Keratinocyte (primary cell): ENCODE data around the gene LRRFIP2. TPM values are rescaled to one million over a fixed set of nuclear protein-coding genes. Genes with fewer than 3 reads are reported as not detected.

Experiments
- DNase-seq: peaks from one replicate; pipeline ENCODE4 v3.0.0-alpha.2; 2011; ENCODE audit warnings: low read depth, missing footprints, low spot score
- FAIRE-seq: peaks from 2 replicates; lab custom pipeline; 2011; peaks lifted over from hg19 to GRCh38; lab: Jason Lieb, UNC
- H2AFZ ChIP-seq: 2 replicates; pipeline ENCODE4 v1.6.0; 2012; ENCODE audit warnings: low read length, control low read depth, inconsistent platforms; ENCODE audit not compliant: control insufficient read depth
- H3K27ac ChIP-seq: 2 replicates; pipeline ENCODE4 v1.5.1; 2011; ENCODE audit warnings: low read length; ENCODE audit not compliant: control insufficient read depth, insufficient read depth
- H3K27me3 ChIP-seq: 3 replicates; pipeline ENCODE4 v1.6.0; 2011; ENCODE audit warnings: low read length; ENCODE audit not compliant: control insufficient read depth, insufficient read depth; ENCODE audit errors: extremely low read depth
- H3K36me3 ChIP-seq, 2 experiments: 2 replicates in 1 of 2; 3 replicates in 1 of 2; pipeline ENCODE4 v1.5.1; 2011; ENCODE audit warnings: low read length in 2 of 2, mild to moderate bottlenecking in 1 of 2; ENCODE audit not compliant: control insufficient read depth in 2 of 2, insufficient read depth in 2 of 2; ENCODE audit errors: extremely low read depth in 1 of 2
- H3K4me1 ChIP-seq: 3 replicates; pipeline ENCODE4 v1.5.1; 2011; ENCODE audit warnings: low read length; ENCODE audit not compliant: control insufficient read depth, insufficient read depth; ENCODE audit errors: extremely low read depth
- H3K4me2 ChIP-seq: 3 replicates; pipeline ENCODE4 v1.6.0; 2011; ENCODE audit warnings: low read depth, low read length; ENCODE audit not compliant: control insufficient read depth, insufficient read depth; ENCODE audit errors: extremely low read depth
- H3K4me3 ChIP-seq, 3 experiments: fragments of 200-600 bp in 1 of 3; sonication (generic) in 1 of 3; 2 replicates in 2 of 3; 3 replicates in 1 of 3; pipeline ENCODE4 v1.5.1; 2011 to 2016; ENCODE audit warnings: low read length in 3 of 3, mild to moderate bottlenecking in 3 of 3, control low read depth in 2 of 3, inconsistent platforms in 1 of 3, low read depth in 1 of 3, mixed read lengths in 1 of 3, mixed run types in 1 of 3, moderate library complexity in 1 of 3; ENCODE audit not compliant: control insufficient read depth in 2 of 3, insufficient read depth in 2 of 3; ENCODE audit errors: extremely low read depth in 1 of 3
- H3K79me2 ChIP-seq: 2 replicates; pipeline ENCODE4 v1.6.0; 2012; ENCODE audit warnings: low read length; ENCODE audit not compliant: control insufficient read depth, insufficient read depth
- H3K9ac ChIP-seq: 3 replicates; pipeline ENCODE4 v1.6.0; 2011; ENCODE audit warnings: low read length; ENCODE audit not compliant: control insufficient read depth, insufficient read depth; ENCODE audit errors: extremely low read depth
- H3K9me1 ChIP-seq: 3 replicates; pipeline ENCODE4 v1.6.0; 2011; ENCODE audit warnings: low read length; ENCODE audit not compliant: control insufficient read depth, insufficient read depth; ENCODE audit errors: extremely low read depth
- H3K9me3 ChIP-seq: 2 replicates; pipeline ENCODE4 v1.5.1; 2012; ENCODE audit warnings: low read depth, low read length; ENCODE audit not compliant: control insufficient read depth
- H4K20me1 ChIP-seq: 3 replicates; pipeline ENCODE4 v1.6.0; 2011; ENCODE audit warnings: low read length; ENCODE audit not compliant: control insufficient read depth, insufficient read depth; ENCODE audit errors: extremely low read depth
- CTCF ChIP-seq, 3 experiments: IDR thresholded peaks in 1 of 3; conservative IDR thresholded peaks in 1 of 3; optimal IDR thresholded peaks in 1 of 3; 2 replicates in 2 of 3; 3 replicates in 1 of 3; pipeline versions ENCODE3 to v1.5.1; 2011; ENCODE audit warnings: low read length in 3 of 3, mild to moderate bottlenecking in 3 of 3, moderate library complexity in 2 of 3, control low read depth in 1 of 3, inconsistent platforms in 1 of 3; ENCODE audit not compliant: insufficient read depth in 2 of 3; ENCODE audit errors: extremely low read depth in 1 of 3
- EZH2 ChIP-seq: IDR thresholded peaks from one replicate; pipeline ENCODE4 v1.6.1; 2012; ENCODE audit warnings: inconsistent platforms, mild to moderate bottlenecking, low read length, moderate library complexity
- dilution Hi-C: fragments of 300-500 bp; cut with MboI; formaldehyde crosslinking; loops from one replicate; pipeline ENCODE4 v1.7.0; 2020; ENCODE audit warnings: low sequenced_read_pairs; ENCODE audit not compliant: extremely low pct_ligation_motif_present
- polyA plus RNA-seq, 5 experiments: library from polyadenylated mRNA; depleted of rRNA in 3 of 5; stranded (reverse) in 3 of 5; stranded (forward) in 1 of 5; unstranded in 1 of 5; fragments of >200 nt; gene quantifications; 1 replicate in 1 of 5; 2 replicates in 3 of 5; 3 replicates in 1 of 5; pipeline versions ENCODE4 v1.2.1 to v1.2.3, GENCODE V29; 2011 to 2012; ENCODE audit warnings: missing spikeins in 2 of 5, low read depth in 1 of 5, low replicate concordance in 1 of 5

The LRRFIP2 gene
- polyA plus RNA-seq, 1 donor (not counting 4 experiments of a cell fraction or from before 2014, with no cell fraction given), result 70.3 TPM

- Histone ChIP-seq H3K4me3 (no peak overlapping the region), H3K27me3 (no peaks in the 10 kb centered on the region), H3K4me1 (peaks cover 9% of the 10 kb centered on the region), H3K79me2 (peaks cover 68% of the 10 kb centered on the region), H3K4me2 (no peak overlapping the region), H3K9me1 (peaks cover 5% of the 10 kb centered on the region), H4K20me1 (no peaks in the 10 kb centered on the region), H3K9me3 (no peaks in the 10 kb centered on the region), H2AFZ (no peak overlapping the region), H3K27ac (peak overlapping the region; percentile 6), H3K9ac (no peak overlapping the region), H3K36me3 (peaks cover 6 to 7% of the 10 kb centered on the region in 2 experiments)
- no peak for DNase-seq
- no peak for FAIRE-seq
- dilution Hi-C loops, result no loop called here
- no peak for TF ChIP-seq EZH2
These were observed 43.2 kb downstream of the LRRFIP2 start for GRCh38 chr3:37130984-37131859.

GRCh38 chr3:37130448-37130847, 43.9 kb downstream of the LRRFIP2 start:
- no peak overlapping the region for H3K4me3 ChIP-seq
- H2AFZ ChIP-seq, result no peak overlapping the region
- peaks cover 5% of the 10 kb centered on the region for H3K9me1 ChIP-seq
- H3K9me3 ChIP-seq, result no peaks in the 10 kb centered on the region
- dilution Hi-C loops, result no loop called here
- H3K4me1 ChIP-seq, result peaks cover 10% of the 10 kb centered on the region
- no peak for TF ChIP-seq CTCF (optimal IDR thresholded peaks at IDR 0.05 in 1 of 3, IDR thresholded peaks at IDR 0.05 in 1 of 3, conservative IDR thresholded peaks at IDR 0.05 in 1 of 3; ENCODE audit: extremely low read depth in 1 of 3, insufficient read depth in 2 of 3, low read length in 3 of 3)
- DNase-seq (no peak), FAIRE-seq (no peak)
- peak overlapping the region; percentile 55 for H3K27ac ChIP-seq
- peaks cover 6 to 7% of the 10 kb centered on the region in 2 experiments for H3K36me3 ChIP-seq
- no peaks in the 10 kb centered on the region for H4K20me1 ChIP-seq
- H3K4me2 ChIP-seq, result no peak overlapping the region
- no peaks in the 10 kb centered on the region for H3K27me3 ChIP-seq
- no peak overlapping the region for H3K9ac ChIP-seq
- peaks cover 64% of the 10 kb centered on the region for H3K79me2 ChIP-seq
